HG03575 (cell line): ENCODE data around the gene DST.

ENCODE experiments used
- ATAC-seq: cut with Tn5 transposase; IDR thresholded peaks from one replicate; pipeline ENCODE4 v1.9.1; 2021; ENCODE audit not compliant: unreplicated experiment, insufficient number of reproducible peaks, low FRiP score; ENCODE audit errors: extremely low read depth

The DST gene

GRCh38 chr6:56638760-56639159, 3.9 kb downstream of the DST start:
- ATAC-seq: no peak

GRCh38 chr6:56637640-56638039, 5.0 kb downstream of the DST start:
- ATAC-seq: no peak

- no peak for ATAC-seq
Observed at GRCh38 chr6:56628105-56628504, 14.6 kb downstream of the DST start.

- ATAC-seq: no peak
Observed at GRCh38 chr6:56625356-56625755, 17.3 kb downstream of the DST start.

- ATAC-seq: no peak
Observed at GRCh38 chr6:56624728-56625069, 18.0 kb downstream of the DST start.

- no peak for ATAC-seq
Observed at GRCh38 chr6:56624046-56624727, 18.5 kb downstream of the DST start.

- ATAC-seq: no peak
Observed at GRCh38 chr6:56620229-56620868, 22.3 kb downstream of the DST start.

- no peak for ATAC-seq
Observed at GRCh38 chr6:56618050-56618449, 24.6 kb downstream of the DST start.

GRCh38 chr6:56616967-56617366, 25.7 kb downstream of the DST start:
- no peak for ATAC-seq

GRCh38 chr6:56613247-56613851, 29.3 kb downstream of the DST start:
- ATAC-seq: no peak

GRCh38 chr6:56608332-56608731, 34.4 kb downstream of the DST start:
- ATAC-seq: no peak

GRCh38 chr6:56607111-56607752, 35.5 kb downstream of the DST start:
- no peak for ATAC-seq

GRCh38 chr6:56605435-56605834, 37.3 kb downstream of the DST start:
- no peak for ATAC-seq

GRCh38 chr6:56604186-56604585, 38.5 kb downstream of the DST start:
- no peak for ATAC-seq

- ATAC-seq: no peak
Observed at GRCh38 chr6:56601390-56601789, 41.3 kb downstream of the DST start.

GRCh38 chr6:56595490-56596122, 47.1 kb downstream of the DST start:
- ATAC-seq: no peak

- no peak for ATAC-seq
Observed at GRCh38 chr6:56594699-56595098, 48.0 kb downstream of the DST start.

- ATAC-seq: peak; percentile 90
Observed at GRCh38 chr6:56593801-56594318, 48.8 kb downstream of the DST start.

GRCh38 chr6:56582236-56582635, 60.5 kb downstream of the DST start:
- no peak for ATAC-seq
